Natural killer cell treated with Interleukin-12 subunit alpha and Interleukin-12 subunit beta and Interleukin-15 and Interleukin-18, amount 100 ng/mL, for 72 hours (primary cell): ENCODE measurements around the gene DPF3. TPM values are rescaled to one million over a fixed set of nuclear protein-coding genes. Genes with fewer than 3 reads are reported as not detected.
A peak's percentile ranks its signal among the peaks of the same experiment; 100 is the strongest.

Source experiments
- ATAC-seq, 2 donors: fragments of 150-1000 bp; cut with Tn5 transposase in 1 of 2; sonication (Bioruptor Pico), chemical (Tn5 transposase) in 1 of 2; 2 replicates each; pipeline ENCODE4 v1.10.0; 2021
- DNase-seq: peaks from one replicate; pipeline ENCODE4 v3.0.0; 2022; ENCODE audit warnings: low spot score
- H3K27ac Mint-ChIP-seq, 2 donors: 1 replicate in 1 of 2; 2 replicates in 1 of 2; pipeline ENCODE4 v1.8.0; 2022; ENCODE audit warnings: mixed read lengths in 2 of 2, mild to moderate bottlenecking in 1 of 2, moderate library complexity in 1 of 2
- H3K27me3 Mint-ChIP-seq, 2 donors: 1 replicate in 1 of 2; 2 replicates in 1 of 2; pipeline ENCODE4 v1.8.0; 2022; ENCODE audit warnings: mixed read lengths in 2 of 2
- H3K36me3 Mint-ChIP-seq: one replicate; pipeline ENCODE4 v1.8.0; 2022; ENCODE audit warnings: mixed read lengths
- H3K4me1 Mint-ChIP-seq, 2 donors: 1 replicate in 1 of 2; 2 replicates in 1 of 2; pipeline ENCODE4 v1.8.0; 2022; ENCODE audit warnings: low read depth in 2 of 2, mixed read lengths in 2 of 2, mild to moderate bottlenecking in 1 of 2
- H3K4me3 Mint-ChIP-seq: one replicate; pipeline ENCODE4 v1.8.0; 2022; ENCODE audit warnings: mixed read lengths
- H3K9me3 Mint-ChIP-seq: 2 replicates; pipeline ENCODE4 v1.8.0; 2022; ENCODE audit warnings: mixed read lengths
- total RNA-seq, 2 donors: library from RNA; stranded (reverse); gene quantifications; one replicate each; pipeline ENCODE4 v1.2.3, GENCODE V29; 2022

DPF3 gene
- total RNA-seq, 2 donors from 2014 or later: 11.8 to 13.2 TPM

DNA sequence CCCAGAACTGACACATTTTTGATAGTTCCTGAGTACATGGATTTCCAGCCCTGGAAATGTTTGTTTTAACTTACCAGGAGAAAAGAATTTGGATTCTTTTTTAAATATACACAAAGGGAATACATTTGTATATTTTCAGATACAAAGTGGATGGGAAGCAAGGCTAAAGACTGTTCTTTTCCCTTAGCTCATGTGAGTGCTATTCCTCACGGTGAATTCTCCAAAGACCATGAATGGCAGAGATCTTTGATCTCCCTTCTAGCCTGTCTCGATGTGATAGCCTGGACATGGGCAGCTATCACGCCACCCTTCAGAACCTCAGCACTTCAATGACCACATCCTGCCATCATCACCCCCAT is 91.3 kb downstream of the DPF3 start:
- ATAC-seq (no peak), DNase-seq (no peak)
- Mint-ChIP-seq H3K27ac (no peak overlapping the region), H3K27me3 (peaks cover 6 to 12% of the 10 kb centered on the region in 2 donors), H3K4me1 (peaks cover 18 to 22% of the 10 kb centered on the region in 2 donors), H3K9me3 (no peaks in the 10 kb centered on the region), H3K36me3 (no peaks in the 10 kb centered on the region), H3K4me3 (no peak overlapping the region)

GRCh38 chr14:72801836-72802587 is 91.9 kb downstream of the DPF3 start:
- Mint-ChIP-seq H3K27me3 (peaks cover 6 to 12% of the 10 kb centered on the region in 2 donors), H3K36me3 (no peaks in the 10 kb centered on the region), H3K4me3 (no peak overlapping the region), H3K4me1 (peaks cover 18 to 22% of the 10 kb centered on the region in 2 donors), H3K27ac (no peak overlapping the region), H3K9me3 (no peaks in the 10 kb centered on the region)
- peak; percentile 28 for DNase-seq
- ATAC-seq: no peak

GRCh38 chr14:72801381-72801812 is 92.5 kb downstream of the DPF3 start:
- Mint-ChIP-seq H3K36me3 (no peaks in the 10 kb centered on the region), H3K27me3 (peaks cover 6 to 12% of the 10 kb centered on the region in 2 donors), H3K27ac (no peak overlapping the region), H3K4me1 (peaks cover 18 to 22% of the 10 kb centered on the region in 2 donors), H3K4me3 (no peak overlapping the region), H3K9me3 (no peaks in the 10 kb centered on the region)
- DNase-seq: no peak
- ATAC-seq: peak; percentile 69 to 79

GRCh38 chr14:72800848-72801370 is 93.0 kb downstream of the DPF3 start:
- H3K4me1 Mint-ChIP-seq: peaks cover 18 to 22% of the 10 kb centered on the region in 2 donors
- ATAC-seq (peak in 1 of 2 donors; percentile 27), DNase-seq (peak; percentile 25)
- peaks cover 6 to 12% of the 10 kb centered on the region in 2 donors for H3K27me3 Mint-ChIP-seq
- H3K9me3 Mint-ChIP-seq: no peaks in the 10 kb centered on the region
- H3K27ac Mint-ChIP-seq: peak overlapping the region in 1 of 2 donors; percentile 8
- H3K4me3 Mint-ChIP-seq: no peak overlapping the region
- no peaks in the 10 kb centered on the region for H3K36me3 Mint-ChIP-seq

DNA sequence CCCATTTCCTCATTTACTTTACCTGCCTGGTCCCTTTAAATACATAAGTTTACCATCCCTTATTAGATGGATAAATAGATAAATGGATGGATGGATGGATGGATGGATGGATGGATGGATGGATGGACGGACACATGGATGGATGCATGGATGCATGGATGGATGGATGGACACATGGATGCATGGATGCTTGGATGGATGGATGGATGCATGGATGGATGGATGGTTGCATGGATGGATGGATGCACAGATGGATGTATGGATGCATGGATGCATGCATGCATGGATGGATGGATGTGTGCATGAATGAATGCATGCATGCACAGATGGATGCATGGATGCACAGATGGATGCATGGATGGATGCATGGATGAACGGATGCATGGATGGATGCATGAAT is 93.6 kb downstream of the DPF3 start:
- ATAC-seq (no peak), DNase-seq (peak; percentile 18)
- H3K4me1 Mint-ChIP-seq: peaks cover 18 to 22% of the 10 kb centered on the region in 2 donors
- H3K27ac Mint-ChIP-seq: peak overlapping the region in 1 of 2 donors; percentile 8
- no peaks in the 10 kb centered on the region for H3K36me3 Mint-ChIP-seq
- peaks cover 6 to 12% of the 10 kb centered on the region in 2 donors for H3K27me3 Mint-ChIP-seq
- H3K9me3 Mint-ChIP-seq: no peaks in the 10 kb centered on the region
- peak overlapping the region; percentile 50 for H3K4me3 Mint-ChIP-seq

DNA sequence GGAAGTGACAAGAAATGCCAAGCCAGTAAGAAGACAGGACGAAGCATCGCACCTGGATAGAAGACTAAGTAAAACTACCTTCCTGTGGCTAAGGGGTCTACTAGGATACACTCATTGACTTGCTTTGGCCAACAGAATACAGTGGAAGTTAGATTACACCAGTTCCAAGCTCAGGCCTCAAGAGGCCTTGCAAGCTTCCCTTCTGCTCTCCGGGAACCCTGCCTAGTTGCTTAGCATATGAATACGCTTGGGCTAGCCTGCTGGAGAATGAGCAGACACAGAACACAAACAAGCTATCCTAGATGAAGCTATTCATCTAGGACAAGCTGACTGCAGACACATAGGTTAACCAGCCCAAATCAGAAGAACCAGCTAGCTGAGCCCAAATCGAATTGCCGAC is 97.0 kb downstream of the DPF3 start:
- H3K4me3 Mint-ChIP-seq: no peak overlapping the region
- ATAC-seq (no peak), DNase-seq (peak; percentile 28)
- H3K9me3 Mint-ChIP-seq: no peaks in the 10 kb centered on the region
- no peaks in the 10 kb centered on the region for H3K36me3 Mint-ChIP-seq
- peaks cover 6 to 14% of the 10 kb centered on the region in 2 donors for H3K27me3 Mint-ChIP-seq
- H3K27ac Mint-ChIP-seq: no peak overlapping the region
- peaks cover 18 to 25% of the 10 kb centered on the region in 2 donors for H3K4me1 Mint-ChIP-seq

GRCh38 chr14:72793156-72793939 is 100.6 kb downstream of the DPF3 start:
- H3K4me1 Mint-ChIP-seq: peaks cover 5 to 13% of the 10 kb centered on the region in 2 donors
- no peaks in the 10 kb centered on the region for H3K9me3 Mint-ChIP-seq
- peaks cover 0 to 2% of the 10 kb centered on the region in 2 donors for H3K27me3 Mint-ChIP-seq
- no peaks in the 10 kb centered on the region for H3K36me3 Mint-ChIP-seq
- DNase-seq (peak; percentile 23), ATAC-seq (no peak)
- no peak overlapping the region for H3K4me3 Mint-ChIP-seq
- H3K27ac Mint-ChIP-seq: no peak overlapping the region

- Mint-ChIP-seq H3K27ac (no peak overlapping the region), H3K36me3 (no peaks in the 10 kb centered on the region), H3K27me3 (peaks cover 0 to 2% of the 10 kb centered on the region in 2 donors), H3K9me3 (no peaks in the 10 kb centered on the region), H3K4me3 (no peak overlapping the region), H3K4me1 (peaks cover 5 to 21% of the 10 kb centered on the region in 2 donors)
- ATAC-seq: peak in 1 of 2 donors; percentile 31
- peak; percentile 12 for DNase-seq
These were observed 101.7 kb downstream of the DPF3 start for GRCh38 chr14:72792051-72792788.

GRCh38 chr14:72790887-72791566 is 102.9 kb downstream of the DPF3 start:
- H3K27me3 Mint-ChIP-seq: peaks cover 0 to 2% of the 10 kb centered on the region in 2 donors
- ATAC-seq (no peak), DNase-seq (peak; percentile 58)
- no peak overlapping the region for H3K27ac Mint-ChIP-seq
- no peak overlapping the region for H3K4me3 Mint-ChIP-seq
- H3K4me1 Mint-ChIP-seq: peaks cover 5 to 21% of the 10 kb centered on the region in 2 donors
- no peaks in the 10 kb centered on the region for H3K9me3 Mint-ChIP-seq
- H3K36me3 Mint-ChIP-seq: no peaks in the 10 kb centered on the region

- no peak overlapping the region for H3K4me3 Mint-ChIP-seq
- H3K36me3 Mint-ChIP-seq: no peaks in the 10 kb centered on the region
- peak overlapping the region in 1 of 2 donors; percentile 68 for H3K27ac Mint-ChIP-seq
- H3K27me3 Mint-ChIP-seq: peaks cover 0 to 2% of the 10 kb centered on the region in 2 donors
- no peaks in the 10 kb centered on the region for H3K9me3 Mint-ChIP-seq
- ATAC-seq: no peak
- peaks cover 5 to 21% of the 10 kb centered on the region in 2 donors for H3K4me1 Mint-ChIP-seq
- peak; percentile 31 for DNase-seq
These were observed 104.8 kb downstream of the DPF3 start for GRCh38 chr14:72788972-72789728.

GRCh38 chr14:72788255-72788654 is 105.6 kb downstream of the DPF3 start:
- H3K4me3 Mint-ChIP-seq: no peak overlapping the region
- ATAC-seq: peak; percentile 18 to 34
- H3K27me3 Mint-ChIP-seq: peaks cover 0 to 2% of the 10 kb centered on the region in 2 donors
- peaks cover 5 to 20% of the 10 kb centered on the region in 2 donors for H3K4me1 Mint-ChIP-seq
- H3K9me3 Mint-ChIP-seq: no peaks in the 10 kb centered on the region
- no peak overlapping the region for H3K27ac Mint-ChIP-seq
- DNase-seq: no peak
- H3K36me3 Mint-ChIP-seq: no peaks in the 10 kb centered on the region

DNA sequence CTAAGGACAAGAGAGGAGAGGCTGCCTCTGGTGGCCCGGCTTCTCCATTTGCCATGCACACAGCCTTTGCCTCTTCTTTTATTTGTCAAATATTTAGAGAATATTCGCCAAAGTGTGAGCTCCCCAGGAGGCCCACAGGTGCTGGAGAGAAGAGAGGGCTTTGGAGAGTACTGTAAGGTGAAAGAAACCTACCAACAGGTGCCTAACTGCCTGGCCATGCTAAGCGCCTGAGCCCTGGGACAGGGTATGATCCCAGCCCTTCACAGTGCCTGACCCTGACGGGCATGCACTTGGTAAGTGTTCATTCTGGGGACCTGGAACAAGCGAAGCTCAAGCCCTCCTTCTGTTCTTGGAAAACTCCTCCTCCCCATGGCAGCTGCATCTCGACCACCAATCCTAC is 106.1 kb downstream of the DPF3 start:
- Mint-ChIP-seq H3K4me1 (peaks cover 5 to 16% of the 10 kb centered on the region in 2 donors), H3K27me3 (peaks cover 0 to under 1% of the 10 kb centered on the region in 2 donors), H3K9me3 (no peaks in the 10 kb centered on the region), H3K36me3 (no peaks in the 10 kb centered on the region), H3K4me3 (no peak overlapping the region), H3K27ac (no peak overlapping the region)
- DNase-seq: no peak
- peak; percentile 14 to 36 for ATAC-seq
